ENCODE measurements around the gene KNL1. TPM values are rescaled to one million over a fixed set of nuclear protein-coding genes. Genes with fewer than 3 reads are reported as not detected.

The KNL1 gene
- polyA plus RNA-seq, 2 of the 4 experiments (the other 2 are of a cell fraction): 7.6 to 13.2 TPM

DNA sequence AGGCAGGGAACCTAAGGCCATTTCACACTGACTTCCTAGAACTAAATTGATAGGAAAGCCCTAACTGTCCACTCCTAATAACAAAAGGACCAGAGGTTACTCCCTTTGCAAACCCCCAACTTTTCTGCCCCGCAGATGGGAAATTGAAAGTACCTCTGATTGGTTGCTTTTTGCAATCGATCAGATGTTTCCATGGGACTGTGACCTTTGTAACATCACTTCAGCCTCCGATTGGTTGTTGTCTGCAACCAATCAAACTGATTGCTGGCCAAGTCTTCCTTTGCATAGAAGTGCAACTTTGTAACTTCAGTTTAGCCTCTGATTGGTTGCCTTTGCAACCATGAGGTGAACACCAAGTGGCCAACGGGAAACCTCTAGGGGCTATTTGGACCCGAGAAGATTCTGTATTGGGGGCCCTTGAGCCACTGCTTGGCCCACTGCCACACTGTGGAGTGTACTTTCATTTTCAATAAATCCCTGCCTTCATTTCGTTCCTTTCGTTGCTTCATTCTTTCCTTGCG is 11.3 kb upstream of the KNL1 start:
- Histone ChIP-seq H3K4me3 (peak overlapping the region; percentile 54), H3K27ac (peak overlapping the region; percentile 82 to 93), H3K4me1 (peaks cover 9% of the 10 kb centered on the region; the same call in 2 of the 3 replicates), H3K4me2 (peak overlapping the region; percentile 84), H3K9me3 (no peaks in the 10 kb centered on the region)
- peak; percentile 43 to 87 for DNase-seq (ENCODE audit: low read depth in 1 of 2, low spot score in 1 of 2)
- peak; percentile 86 to 90 for ATAC-seq
- ChIA-PET CTCF (no interaction called here), POLR2A (no interaction called here)
- FAIRE-seq: no peak
- WGBS (ENCODE audit: missing lambda C conversion rate): under 1% methylated on average over 8 of the region's 8 CpGs
- no peak for TF ChIP-seq MYC (IDR thresholded peaks at IDR 0.05; ENCODE audit: borderline replicate concordance, low read length)
- peak; percentile 88 for TF ChIP-seq RFX5 (IDR thresholded peaks at IDR 0.05)

- H3K27ac ChIP-seq: peak overlapping the region; percentile 82 to 93
- DNase-seq (ENCODE audit: low read depth in 1 of 2, low spot score in 1 of 2) (no peak), ATAC-seq (no peak), FAIRE-seq (no peak)
- CTCF ChIA-PET: no interaction called here
- H3K9me3 ChIP-seq: no peaks in the 10 kb centered on the region
- H3K4me2 ChIP-seq: peak overlapping the region; percentile 84
- peak overlapping the region; percentile 54 for H3K4me3 ChIP-seq
- POLR2A ChIA-PET: interaction anchor here (0.6 to 1.0 kb wide), 4 partner anchors 15 to 88 kb away, joined by 3 to 11 read pairs (median 4); partner anchors contain the start of genes CCDC32 and RPUSD2
- 3% methylated on average over 2 of the region's 2 CpGs for WGBS (ENCODE audit: missing lambda C conversion rate)
- H3K4me1 ChIP-seq: peaks cover 9% of the 10 kb centered on the region; the same call in 2 of the 3 replicates
- TF ChIP-seq TP53 (CRISPR knock-in tag; IDR thresholded peaks at IDR 0.05): no peak
- TF ChIP-seq, protein P1, sequence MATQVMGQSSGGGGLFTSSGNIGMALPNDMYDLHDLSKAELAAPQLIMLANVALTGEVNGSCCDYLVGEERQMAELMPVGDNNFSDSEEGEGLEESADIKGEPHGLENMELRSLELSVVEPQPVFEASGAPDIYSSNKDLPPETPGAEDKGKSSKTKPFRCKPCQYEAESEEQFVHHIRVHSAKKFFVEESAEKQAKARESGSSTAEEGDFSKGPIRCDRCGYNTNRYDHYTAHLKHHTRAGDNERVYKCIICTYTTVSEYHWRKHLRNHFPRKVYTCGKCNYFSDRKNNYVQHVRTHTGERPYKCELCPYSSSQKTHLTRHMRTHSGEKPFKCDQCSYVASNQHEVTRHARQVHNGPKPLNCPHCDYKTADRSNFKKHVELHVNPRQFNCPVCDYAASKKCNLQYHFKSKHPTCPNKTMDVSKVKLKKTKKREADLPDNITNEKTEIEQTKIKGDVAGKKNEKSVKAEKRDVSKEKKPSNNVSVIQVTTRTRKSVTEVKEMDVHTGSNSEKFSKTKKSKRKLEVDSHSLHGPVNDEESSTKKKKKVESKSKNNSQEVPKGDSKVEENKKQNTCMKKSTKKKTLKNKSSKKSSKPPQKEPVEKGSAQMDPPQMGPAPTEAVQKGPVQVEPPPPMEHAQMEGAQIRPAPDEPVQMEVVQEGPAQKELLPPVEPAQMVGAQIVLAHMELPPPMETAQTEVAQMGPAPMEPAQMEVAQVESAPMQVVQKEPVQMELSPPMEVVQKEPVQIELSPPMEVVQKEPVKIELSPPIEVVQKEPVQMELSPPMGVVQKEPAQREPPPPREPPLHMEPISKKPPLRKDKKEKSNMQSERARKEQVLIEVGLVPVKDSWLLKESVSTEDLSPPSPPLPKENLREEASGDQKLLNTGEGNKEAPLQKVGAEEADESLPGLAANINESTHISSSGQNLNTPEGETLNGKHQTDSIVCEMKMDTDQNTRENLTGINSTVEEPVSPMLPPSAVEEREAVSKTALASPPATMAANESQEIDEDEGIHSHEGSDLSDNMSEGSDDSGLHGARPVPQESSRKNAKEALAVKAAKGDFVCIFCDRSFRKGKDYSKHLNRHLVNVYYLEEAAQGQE (IDR thresholded peaks at IDR 0.05): no peak
- TF ChIP-seq CHD2 (IDR thresholded peaks at IDR 0.05; ENCODE audit: low read length, partially characterized antibody): no peak
- no peak for TF ChIP-seq CBX8 (IDR thresholded peaks at IDR 0.05)
- TF ChIP-seq JUN (IDR thresholded peaks at IDR 0.05): no peak
- TF ChIP-seq GATA3 (IDR thresholded peaks at IDR 0.05; ENCODE audit: borderline replicate concordance): no peak
- TF ChIP-seq CBX2 (IDR thresholded peaks at IDR 0.05; ENCODE audit: borderline replicate concordance, low read depth): no peak
- no peak for TF ChIP-seq HOXA7 (CRISPR knock-in tag; IDR thresholded peaks at IDR 0.05)
- TF ChIP-seq RFX5 (IDR thresholded peaks at IDR 0.05): no peak
- no peak for TF ChIP-seq MAZ (IDR thresholded peaks at IDR 0.05; ENCODE audit: borderline replicate concordance, low read depth, low read length)
- TF ChIP-seq SREBF2 (IDR thresholded peaks at IDR 0.05): no peak
Measured at GRCh38 chr15:40584191-40584590, 9.9 kb upstream of the KNL1 start.

DNA sequence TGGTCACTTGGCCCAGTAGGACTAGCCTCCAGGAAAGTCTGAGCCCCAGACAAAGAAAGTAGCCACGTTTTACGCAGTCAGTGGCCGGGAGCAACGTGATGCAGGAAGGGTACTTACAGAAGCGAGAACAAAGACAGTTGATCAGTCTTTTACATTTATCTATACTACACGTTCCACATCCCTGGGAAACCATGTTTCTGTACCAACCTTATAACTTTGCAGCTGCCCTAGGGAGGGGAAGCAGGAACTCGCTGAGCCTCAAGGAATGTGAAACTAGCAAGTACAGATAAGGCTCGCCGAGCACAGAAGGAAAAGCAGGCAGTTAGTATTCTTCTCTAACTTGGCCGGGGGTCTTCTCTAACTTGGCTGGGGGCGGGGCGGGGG is 3.4 kb upstream of the KNL1 start:
- Histone ChIP-seq H3K9me3 (no peaks in the 10 kb centered on the region), H3K4me2 (no peak overlapping the region), H3K4me1 (peaks cover 6% of the 10 kb centered on the region; the same call in 2 of the 3 replicates), H3K27ac (no peak overlapping the region), H3K4me3 (no peak overlapping the region)
- ATAC-seq (no peak), DNase-seq (ENCODE audit: low read depth in 1 of 2, low spot score in 1 of 2) (no peak), FAIRE-seq (no peak)
- CTCF ChIA-PET: interaction anchor here (0.7 to 2.3 kb wide), 7 partner anchors 14 to 268 kb away, joined by 3 to 8 read pairs (median 5); partner anchors contain the start of gene RPUSD2
- TF ChIP-seq NR3C1 (IDR thresholded peaks at IDR 0.05): no peak
- WGBS (ENCODE audit: missing lambda C conversion rate): 79% methylated on average over 9 of the region's 12 CpGs
- POLR2A ChIA-PET: no interaction called here

- Histone ChIP-seq H3K27ac (no peak overlapping the region), H3K4me2 (0 out of 3 replicates have a peak overlapping the region, but pooled peaks have one; percentile 14), H3K9me3 (no peaks in the 10 kb centered on the region), H3K4me3 (no peak overlapping the region), H3K4me1 (peaks cover 10% of the 10 kb centered on the region; the same call in 2 of the 3 replicates)
- TF ChIP-seq MAFK (IDR thresholded peaks at IDR 0.05; ENCODE audit: partially characterized antibody) (no peak), RARB (CRISPR knock-in tag; IDR thresholded peaks at IDR 0.05) (no peak), KDM5A (IDR thresholded peaks at IDR 0.05) (no peak), NFE2L2 (conservative IDR thresholded peaks at IDR 0.05; ENCODE audit: low read length) (no peak), HDAC2 (IDR thresholded peaks at IDR 0.05) (no peak), POLR2A (IDR thresholded peaks at IDR 0.05; ENCODE audit: low read length) (no peak), HOXB13 (CRISPR knock-in tag; IDR thresholded peaks at IDR 0.05; ENCODE audit: low read depth) (no peak), RCOR1 (IDR thresholded peaks at IDR 0.05; ENCODE audit: low read depth, low read length) (no peak), EP300 (IDR thresholded peaks at IDR 0.05) (no peak), MAZ (IDR thresholded peaks at IDR 0.05; ENCODE audit: borderline replicate concordance, low read depth, low read length) (no peak), GATA3 (IDR thresholded peaks at IDR 0.05; ENCODE audit: borderline replicate concordance) (no peak), ZC3H11A (IDR thresholded peaks at IDR 0.05) (no peak), PBX3 (IDR thresholded peaks at IDR 0.05) (no peak), NR3C1 (IDR thresholded peaks at IDR 0.05) (no peak), HEYL (CRISPR knock-in tag; IDR thresholded peaks at IDR 0.05) (no peak)
- TF ChIP-seq, protein P2, sequence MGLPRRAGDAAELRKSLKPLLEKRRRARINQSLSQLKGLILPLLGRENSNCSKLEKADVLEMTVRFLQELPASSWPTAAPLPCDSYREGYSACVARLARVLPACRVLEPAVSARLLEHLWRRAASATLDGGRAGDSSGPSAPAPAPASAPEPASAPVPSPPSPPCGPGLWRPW (IDR thresholded peaks at IDR 0.05): no peak
- CTCF ChIA-PET: interaction anchor here (1.1 to 2.3 kb wide), 3 partner anchors 22 to 268 kb away, joined by 3 to 8 read pairs (median 5); partner anchors contain the start of gene RPUSD2
- ATAC-seq (no peak), FAIRE-seq (no peak), DNase-seq (ENCODE audit: low read depth in 1 of 2, low spot score in 1 of 2) (no peak)
- WGBS (ENCODE audit: missing lambda C conversion rate): 39% methylated on average over 8 of the region's 8 CpGs
- POLR2A ChIA-PET: interaction anchor here (1.0 kb wide), 1 partner anchor 22 kb away, joined by 3 read pairs; the partner anchor contains the start of gene RPUSD2
Measured at GRCh38 chr15:40591389-40591788, 2.7 kb upstream of the KNL1 start.

Data from A549 (cell line).